HG02943 (cell line): ENCODE measurements around the gene BDKRB2.

ENCODE experiments used
- ATAC-seq: cut with Tn5 transposase; IDR thresholded peaks from one replicate; pipeline ENCODE4 v1.9.1; 2021; ENCODE audit warnings: mild to moderate bottlenecking, low read depth, moderate library complexity; ENCODE audit not compliant: unreplicated experiment

BDKRB2 gene

DNA sequence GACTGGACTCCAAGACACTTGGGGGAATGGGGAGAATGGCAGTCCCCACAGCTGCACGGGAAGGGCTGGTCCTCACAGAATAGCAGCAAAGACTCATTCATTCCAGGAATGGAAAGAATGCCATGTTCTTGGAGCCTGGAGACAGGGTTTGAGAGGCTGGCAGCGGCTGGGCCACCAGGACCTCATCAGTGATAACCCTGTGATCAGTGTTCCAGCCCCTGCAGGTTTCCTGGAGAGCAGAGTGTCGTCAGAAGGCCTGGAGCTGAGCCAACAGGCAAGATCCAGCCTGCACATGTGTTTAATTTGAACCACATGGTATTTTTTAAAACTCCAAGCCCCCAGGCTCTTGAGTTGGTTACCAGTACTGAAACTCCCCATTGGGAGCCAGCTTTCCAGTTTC, 62.7 kb downstream of the BDKRB2 start:
- ATAC-seq = no peak

DNA sequence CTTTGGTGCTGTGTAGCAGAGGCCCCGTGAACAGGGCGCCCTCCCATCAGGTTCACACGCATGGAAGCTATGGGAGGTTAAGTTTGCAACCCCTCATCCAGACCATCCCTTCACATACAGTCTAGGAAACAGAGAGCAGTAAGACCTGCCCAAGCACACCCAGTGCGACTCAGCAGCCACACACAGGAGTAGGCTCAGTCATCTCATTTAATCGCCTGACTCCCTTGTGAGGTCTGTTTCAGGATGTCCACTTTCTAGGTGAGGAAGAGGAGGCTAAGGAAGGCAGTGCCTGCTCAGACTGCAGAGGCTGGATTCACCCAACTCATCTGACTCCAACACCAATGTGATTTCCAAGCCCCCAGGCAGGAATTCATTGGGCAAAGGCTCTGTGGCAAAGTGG, 63.3 kb downstream of the BDKRB2 start:
- ATAC-seq = no peak

DNA sequence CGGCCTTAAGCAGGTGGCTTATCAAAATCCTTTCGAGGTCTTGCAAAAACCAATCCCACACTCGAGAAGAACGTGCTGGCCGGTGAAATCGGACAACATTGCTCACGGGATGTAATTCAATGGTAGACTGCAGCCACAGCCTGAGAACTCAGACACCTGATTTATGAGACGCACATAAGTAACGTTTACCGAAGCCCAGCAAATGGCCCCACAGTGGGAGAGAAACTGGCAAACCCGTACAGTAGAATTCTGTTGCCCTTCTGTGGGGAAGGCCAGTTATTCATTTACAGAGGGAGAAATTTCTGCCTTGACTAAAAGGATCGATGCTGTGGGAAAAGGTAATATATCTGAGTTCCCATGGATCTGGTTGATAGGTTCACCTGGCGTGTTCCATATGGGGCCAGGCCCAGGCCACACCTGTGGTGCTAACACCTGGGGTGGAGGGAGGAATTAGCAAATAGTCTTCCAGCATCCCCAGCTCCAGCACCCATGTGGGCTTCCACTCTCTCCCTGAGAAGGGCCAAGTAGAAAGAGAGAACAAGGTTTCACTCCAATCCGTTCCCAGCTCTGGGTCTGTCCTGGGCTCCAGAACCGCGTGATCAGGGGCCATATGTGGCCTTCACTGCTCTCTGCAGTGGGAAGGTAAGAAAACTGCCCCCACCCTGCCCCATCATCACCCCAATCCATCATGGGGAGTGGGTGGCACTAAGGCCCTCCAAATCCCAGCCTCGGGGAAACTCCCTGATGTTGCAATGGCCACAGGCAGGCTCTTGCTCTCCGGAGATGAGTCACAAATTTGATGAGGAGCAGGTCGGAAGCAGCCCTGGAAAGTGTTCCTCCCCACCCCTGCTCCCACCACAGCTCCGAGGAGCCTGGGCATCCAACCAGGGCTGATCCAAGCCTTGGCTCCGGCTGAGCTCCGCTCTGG, 64.1 kb downstream of the BDKRB2 start:
- ATAC-seq = no peak

DNA sequence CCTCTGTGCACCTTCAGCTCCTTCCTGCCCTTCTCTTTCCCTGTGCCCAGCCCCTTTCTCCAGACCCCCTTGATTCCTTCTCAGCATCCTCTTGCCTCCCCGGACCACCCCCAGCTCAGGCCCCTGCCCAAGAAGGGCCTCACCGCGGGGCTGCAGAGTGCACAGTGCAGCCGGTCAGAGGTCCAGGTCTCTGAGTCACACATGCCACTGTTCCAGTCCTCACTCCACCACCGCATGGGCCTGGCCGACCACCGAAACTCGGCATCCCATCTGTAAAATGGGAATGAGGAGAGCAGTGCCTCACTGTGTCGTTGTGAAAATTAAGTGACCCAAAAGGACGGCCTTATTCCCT, 64.7 kb downstream of the BDKRB2 start:
- ATAC-seq = no peak

DNA sequence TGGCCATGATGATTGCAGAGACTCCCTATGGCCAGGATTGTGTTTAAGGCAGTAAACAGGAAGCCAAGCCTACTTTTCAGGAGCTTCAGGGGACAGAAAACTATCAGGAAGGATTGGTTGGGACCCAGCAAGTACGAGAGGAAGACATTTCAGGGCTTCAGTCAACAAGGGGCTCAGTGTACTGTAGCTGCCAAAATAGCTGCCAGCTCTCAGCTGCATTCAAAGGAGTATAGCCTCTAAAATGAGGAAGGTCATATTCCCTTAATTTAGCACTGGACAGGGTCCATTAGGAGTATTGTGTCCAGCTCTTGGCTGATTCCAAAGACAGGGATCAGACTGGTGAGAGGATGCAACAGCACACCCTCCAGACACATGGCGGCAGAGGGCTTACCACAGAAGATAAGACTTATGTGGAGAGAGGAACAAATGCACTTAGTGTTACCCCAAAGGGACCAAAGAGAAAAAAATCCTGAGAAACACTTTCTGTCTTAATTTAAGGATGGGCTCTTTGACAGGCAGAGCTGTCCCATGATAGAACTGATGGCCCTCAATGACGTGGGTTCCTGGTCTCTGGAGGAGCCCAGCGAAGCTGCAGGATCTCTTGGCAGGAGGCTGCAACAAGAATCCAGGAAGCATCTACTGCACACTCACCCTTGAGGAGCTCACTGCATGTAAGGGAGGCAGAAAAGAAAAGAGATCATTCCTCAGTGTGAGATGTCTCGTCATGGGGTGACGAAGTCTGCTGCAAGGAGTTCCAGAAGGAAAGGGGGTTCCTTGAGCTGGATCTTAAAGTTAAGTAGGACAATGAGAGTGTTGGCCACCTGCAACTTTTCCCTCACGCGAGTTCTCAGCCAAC, 66.2 kb downstream of the BDKRB2 start:
- ATAC-seq = no peak

DNA sequence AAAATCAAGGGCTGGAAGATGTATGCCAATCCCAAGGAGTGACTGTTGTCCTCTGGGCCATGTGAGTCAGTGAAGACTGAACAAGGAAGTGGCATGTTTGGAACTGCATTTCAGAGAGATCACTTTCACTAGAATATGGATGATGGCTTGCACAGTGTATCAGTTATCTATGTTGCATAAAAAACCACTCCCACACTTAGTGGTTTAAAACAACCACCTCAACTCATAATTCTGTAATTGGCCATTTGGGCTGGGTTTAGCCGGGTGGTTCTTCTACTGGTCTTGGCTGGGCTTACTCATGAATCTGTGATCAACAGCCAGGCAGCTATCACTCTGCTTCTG, 66.8 kb downstream of the BDKRB2 start:
- ATAC-seq = no peak

DNA sequence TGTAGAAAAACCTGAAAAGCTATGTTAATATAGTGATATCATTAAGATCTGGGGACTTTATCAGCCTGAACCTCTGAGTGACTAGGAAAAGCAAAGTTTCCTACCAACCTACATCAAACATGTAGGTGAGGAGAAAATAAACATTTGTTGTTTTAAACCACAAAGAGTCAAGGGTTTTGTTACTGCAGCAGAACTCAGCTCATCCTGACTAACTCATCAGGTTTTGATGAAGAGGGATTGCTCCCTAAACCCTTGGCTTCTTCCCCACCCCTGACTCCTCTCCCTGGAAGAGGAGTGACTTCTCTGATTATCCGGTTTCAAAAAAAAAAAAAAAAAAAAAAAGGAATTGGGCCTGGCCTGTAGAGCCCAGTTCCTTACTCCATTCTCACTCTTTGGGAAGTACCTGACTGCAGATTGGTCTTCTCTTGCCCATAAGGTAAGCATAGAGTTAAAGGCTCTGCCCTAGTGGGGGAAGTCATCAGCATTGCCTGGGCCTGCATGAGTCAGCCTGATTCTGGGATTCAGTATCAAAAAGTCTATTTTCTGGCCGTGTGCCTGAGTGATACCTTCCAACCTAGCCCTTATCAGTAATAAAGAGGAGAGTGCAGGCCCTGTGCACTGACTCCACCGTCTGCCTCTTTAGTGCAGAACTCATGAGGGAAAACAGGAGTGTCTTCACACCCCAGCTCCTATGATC, 68.3 kb downstream of the BDKRB2 start:
- no peak for ATAC-seq

DNA sequence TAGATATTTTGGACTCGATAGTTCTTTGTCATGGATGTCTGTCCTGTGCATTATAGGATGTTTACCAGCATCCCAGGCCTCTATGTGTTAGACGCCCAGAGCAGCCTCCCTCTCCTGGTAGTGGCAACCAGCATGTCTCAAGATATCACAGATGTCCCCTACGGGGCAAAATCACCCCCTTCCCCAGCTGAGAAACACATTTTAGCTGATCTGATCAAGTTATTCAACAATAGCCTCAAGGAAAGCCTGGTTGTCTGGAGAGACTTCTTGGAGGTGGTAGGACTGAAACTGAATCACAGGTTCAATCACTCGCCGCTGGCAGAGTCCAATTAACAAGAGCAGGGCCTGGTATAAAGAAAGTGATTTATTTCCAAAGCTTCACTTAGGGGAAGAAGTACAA, 69.0 kb downstream of the BDKRB2 start:
- ATAC-seq = no peak

DNA sequence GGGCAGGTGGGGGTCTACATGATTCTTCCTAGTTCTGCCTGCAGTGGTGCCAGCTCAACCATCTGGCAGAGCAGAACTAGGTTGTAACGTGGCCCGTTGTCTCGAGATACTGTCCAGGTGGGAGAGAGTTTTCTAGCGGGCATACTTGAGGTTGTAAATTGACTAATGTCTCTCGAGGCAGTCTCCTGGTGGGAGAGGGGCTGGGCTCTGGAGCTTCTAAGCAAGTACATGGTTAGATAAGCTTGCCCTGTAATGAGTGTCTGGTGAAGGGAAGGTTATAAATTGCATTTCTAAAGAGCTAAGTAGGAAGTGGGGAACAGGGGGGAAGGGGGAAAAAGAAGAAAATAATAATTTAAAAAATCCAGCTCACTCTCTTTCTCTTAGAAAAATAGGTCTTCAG, 69.5 kb downstream of the BDKRB2 start:
- no peak for ATAC-seq

DNA sequence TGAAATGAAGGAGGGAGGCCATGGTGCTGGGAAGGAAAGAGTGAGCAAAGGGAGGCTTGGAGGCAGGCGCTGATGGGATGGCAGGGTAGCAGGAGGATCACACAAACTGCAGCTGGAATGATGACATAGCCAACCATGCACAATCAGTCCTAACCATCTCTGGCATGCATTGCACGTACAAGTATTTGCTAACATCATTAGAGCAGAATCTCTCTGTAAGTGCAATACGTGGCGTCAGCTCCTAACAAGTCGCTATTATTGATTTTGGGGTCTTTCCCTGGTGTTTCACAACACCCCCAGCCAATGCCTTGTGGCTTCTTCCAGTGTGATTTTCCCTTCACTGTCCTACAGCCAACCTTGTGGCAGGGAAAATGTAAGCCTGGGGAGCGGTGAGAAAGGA, 69.9 kb downstream of the BDKRB2 start:
- ATAC-seq = no peak

DNA sequence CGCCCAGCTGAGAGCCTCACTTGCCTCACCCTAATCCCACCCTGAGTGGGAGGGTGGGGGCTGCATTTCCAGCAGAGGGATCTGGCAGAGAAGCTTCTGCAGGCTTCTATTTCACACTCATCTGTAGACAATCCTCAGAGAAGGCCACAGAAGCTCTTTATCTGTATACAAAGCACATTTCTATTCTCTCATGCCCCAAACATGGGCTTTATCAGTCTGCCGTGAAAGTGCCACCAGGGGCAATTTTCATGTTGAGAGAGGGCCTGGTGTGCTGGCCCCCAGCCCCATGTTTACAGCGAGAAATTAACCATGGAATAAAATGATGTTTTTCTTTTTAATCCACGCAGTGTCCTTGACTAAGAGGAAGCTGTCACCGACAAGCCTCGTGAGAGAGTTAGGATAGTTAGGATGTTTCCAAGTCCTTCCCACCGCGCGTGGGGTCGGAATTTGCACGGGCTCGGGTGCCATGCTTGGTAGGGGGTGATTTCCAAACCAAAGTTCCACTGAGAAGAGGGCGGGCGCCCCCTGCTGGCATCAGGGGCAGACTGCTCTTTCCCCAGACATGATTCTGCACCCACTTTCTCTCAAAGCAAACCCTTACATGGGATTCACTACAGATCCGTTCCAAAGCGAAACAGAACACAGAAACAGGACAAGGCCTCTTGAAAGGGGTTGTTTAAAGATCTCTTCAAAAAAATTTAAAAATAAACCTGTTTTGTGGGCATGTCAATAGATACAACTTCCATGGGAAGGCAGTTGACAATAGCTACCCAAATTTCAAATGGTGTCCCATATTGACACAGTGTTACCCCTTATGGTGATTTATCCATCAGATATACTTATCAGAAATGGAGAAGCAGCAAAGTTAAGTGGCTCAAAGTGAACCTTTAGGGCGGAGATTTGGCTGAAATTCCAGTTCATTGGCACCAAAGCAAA, 70.8 kb downstream of the BDKRB2 start:
- ATAC-seq = no peak

DNA sequence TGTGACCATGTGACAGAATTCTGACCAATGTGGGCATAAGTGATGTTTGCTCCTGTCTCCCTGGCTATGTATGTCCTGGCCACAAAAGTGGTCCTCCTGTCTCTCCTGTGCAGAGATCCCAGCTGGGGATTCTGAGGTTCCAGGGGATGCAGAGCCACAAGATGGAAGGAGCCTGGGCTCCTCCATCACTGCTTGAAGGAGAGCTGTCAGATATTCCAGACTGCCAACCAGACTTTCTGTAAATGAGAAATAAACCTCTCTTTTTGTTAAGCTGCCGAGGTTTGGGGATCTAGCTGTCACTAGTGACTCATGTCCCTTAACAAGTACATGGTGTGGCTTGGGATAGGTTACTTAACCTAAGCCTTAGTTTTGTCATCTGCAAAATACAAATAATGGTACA, 73.3 kb downstream of the BDKRB2 start:
- no peak for ATAC-seq

DNA sequence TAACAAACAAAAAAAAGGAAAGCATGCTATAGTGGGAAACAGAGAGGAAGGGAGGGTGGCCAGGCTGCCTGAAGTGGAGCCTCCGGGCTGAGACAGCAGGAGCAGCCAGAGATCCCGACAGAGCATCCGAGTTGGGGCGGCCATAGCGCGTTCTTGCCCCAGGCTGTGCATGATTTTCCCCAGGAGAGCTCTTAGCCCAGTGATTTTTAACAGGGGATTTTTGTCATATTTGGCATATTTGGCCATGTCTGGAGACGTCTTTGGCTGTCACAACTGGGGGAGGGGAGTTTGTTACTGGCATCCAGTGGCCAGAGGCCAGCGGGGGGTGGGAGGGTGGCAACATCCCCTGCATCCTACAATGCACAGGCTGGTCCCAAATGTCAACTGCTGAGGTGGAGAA, 74.9 kb downstream of the BDKRB2 start:
- ATAC-seq = no peak

DNA sequence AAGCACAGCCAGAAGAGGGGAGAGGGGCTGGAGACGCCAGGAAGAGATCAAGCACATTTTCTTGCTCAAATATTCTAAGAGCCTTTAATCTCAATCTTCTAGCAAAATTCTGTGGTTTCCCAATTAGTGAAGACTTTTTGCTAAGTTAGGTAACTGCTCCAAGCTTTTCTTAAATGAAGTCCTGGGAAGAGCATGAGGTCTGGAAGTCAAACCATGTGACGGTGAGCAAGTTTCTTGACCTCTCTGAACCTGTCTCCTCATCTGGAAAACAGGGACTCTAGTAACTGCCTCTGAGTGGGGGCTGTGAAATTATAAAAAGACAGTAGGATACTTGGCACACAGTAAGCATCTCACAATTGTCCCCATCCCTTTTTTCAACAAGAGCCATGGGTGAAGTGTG, 75.5 kb downstream of the BDKRB2 start:
- ATAC-seq = no peak

DNA sequence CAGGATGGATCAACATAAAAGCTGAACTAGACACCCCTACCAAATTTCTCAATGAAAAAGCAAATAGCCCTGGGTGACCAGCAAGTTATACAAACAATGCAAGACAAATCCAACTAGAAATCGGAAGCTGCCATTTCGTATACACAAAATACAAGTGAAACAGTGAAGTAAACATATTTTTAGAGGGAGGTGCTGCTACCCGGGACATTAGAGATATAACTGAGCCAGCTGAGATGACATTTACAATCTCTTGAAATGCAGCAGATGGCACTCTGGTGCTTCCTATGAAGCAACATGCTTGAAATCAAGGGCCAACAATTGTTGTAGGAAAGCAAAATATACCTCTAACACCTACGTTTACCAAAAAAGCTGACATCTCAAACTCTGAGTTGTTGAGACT, 76.8 kb downstream of the BDKRB2 start:
- no peak for ATAC-seq

DNA sequence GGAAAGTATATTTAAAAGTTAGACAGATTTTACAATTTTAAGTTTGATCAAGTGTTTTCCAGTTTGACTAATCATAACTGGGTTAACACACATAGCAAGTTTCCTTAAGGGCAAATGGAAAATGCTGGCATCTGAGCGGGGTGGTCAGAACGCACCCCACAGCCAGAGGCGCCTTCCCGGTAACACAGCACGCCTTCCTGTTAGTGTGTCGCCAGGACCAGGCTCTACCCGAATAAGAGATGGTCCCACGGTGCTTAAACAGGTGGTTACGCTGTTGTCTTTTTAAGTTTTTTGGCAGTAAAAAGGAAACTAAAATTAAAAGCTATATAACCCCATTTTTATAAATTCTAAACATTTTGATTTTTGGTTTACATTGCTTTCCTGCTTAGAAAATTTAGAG, 79.4 kb downstream of the BDKRB2 start:
- ATAC-seq = no peak

DNA sequence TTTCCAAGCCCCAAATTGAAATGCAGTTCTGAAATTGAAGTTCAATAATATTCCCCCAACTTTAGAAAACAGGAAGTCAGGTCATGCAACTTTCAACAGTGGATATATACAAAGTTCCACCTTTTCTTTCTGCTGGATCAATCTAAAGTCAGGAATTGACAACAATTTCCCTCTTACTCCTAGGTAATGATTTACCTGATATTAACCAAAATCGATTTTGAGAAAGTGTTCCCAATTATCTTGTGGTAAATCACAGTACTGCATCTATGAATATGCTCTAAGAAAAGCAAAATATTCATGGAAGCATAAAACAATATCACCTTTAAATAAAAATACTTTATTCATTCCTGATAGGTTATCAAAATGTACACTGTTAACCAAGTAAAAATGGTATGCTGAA, 79.8 kb downstream of the BDKRB2 start:
- no peak for ATAC-seq

DNA sequence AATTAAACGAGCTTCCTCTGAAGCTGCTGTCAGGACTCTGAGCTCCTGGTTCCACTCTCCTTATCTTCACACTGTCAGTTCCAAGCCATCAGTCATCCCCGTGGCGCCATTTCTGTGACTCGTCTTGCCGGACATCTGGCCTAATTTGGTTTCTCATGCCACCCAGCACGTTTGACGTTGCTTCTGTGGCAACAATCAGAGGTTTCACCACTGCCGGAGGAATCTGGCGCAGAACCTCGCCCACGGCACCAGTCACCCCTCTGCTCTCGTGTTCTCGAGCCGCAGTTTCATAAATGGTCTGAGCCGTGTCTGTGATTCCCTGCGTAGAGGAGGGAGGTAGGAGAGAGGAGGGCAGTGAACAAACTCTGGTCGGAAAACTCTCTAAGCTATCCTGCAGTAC, 81.0 kb downstream of the BDKRB2 start:
- ATAC-seq = no peak

DNA sequence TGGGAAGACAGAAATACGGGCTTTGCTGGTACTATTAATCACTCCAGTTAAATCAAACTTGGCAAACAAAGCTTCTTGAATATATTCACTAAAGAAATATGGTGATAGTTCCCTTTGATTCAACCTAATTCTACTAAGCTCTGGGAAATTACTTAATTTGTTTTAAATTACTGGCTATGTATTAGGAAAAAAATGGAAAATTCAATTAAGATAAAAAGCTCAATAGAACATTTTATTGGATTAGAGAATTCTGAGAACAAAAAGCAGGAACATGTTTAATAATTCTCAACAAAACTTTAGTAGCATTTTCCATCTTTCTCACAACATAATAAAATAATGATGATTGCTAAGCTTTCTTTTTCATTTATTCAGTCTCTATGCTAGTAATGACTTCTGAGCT, 81.6 kb downstream of the BDKRB2 start:
- no peak for ATAC-seq

DNA sequence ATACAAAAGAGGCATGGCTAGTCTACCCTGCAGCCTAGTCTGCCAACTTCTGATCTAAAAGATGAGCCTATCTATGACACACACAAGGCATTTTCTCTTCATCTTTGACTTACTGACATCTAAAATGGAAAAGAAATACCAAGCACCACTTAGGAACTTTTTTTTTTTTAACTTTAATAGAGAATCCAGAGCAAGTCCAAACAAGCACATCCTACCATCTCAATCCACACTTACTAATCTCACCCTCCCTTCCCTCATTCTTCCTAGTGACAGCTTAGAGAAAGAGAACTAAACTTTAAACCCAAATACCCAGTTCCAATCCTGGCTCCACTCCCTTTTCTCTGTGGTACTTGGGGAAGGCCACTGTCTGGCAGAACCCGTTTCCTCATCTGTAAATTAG, 83.2 kb downstream of the BDKRB2 start:
- no peak for ATAC-seq
